GM19438 (cell line): ENCODE measurements around the gene P2RX2.

Source experiments
- ATAC-seq: cut with Tn5 transposase; IDR thresholded peaks from one replicate; pipeline ENCODE4 v1.9.1; 2021; ENCODE audit warnings: low read depth; ENCODE audit not compliant: unreplicated experiment

Gene P2RX2

GRCh38 chr12:132617135-132617701 lies 1.4 kb upstream of the P2RX2 start:
- no peak for ATAC-seq

GRCh38 chr12:132617822-132618682 lies 524 bp upstream of the P2RX2 start:
- ATAC-seq, result no peak

- ATAC-seq, result no peak
Measured at GRCh38 chr12:132619071-132619385, 452 bp downstream of the P2RX2 start.

GRCh38 chr12:132619386-132620112 lies 973 bp downstream of the P2RX2 start:
- ATAC-seq, result no peak

- no peak for ATAC-seq
Measured at GRCh38 chr12:132620113-132620898, 1.7 kb downstream of the P2RX2 start.

GRCh38 chr12:132620899-132621656 lies 2.5 kb downstream of the P2RX2 start:
- no peak for ATAC-seq

- no peak for ATAC-seq
Measured at GRCh38 chr12:132621657-132622435, 3.3 kb downstream of the P2RX2 start.

- no peak for ATAC-seq
Measured at GRCh38 chr12:132622437-132623071, 4.0 kb downstream of the P2RX2 start.

- no peak for ATAC-seq
Measured at GRCh38 chr12:132623072-132623869, 4.7 kb downstream of the P2RX2 start.

- no peak for ATAC-seq
Measured at GRCh38 chr12:132624186-132624855, 5.7 kb downstream of the P2RX2 start.

GRCh38 chr12:132624910-132625630 lies 6.5 kb downstream of the P2RX2 start:
- no peak for ATAC-seq

GRCh38 chr12:132625731-132626430 lies 7.3 kb downstream of the P2RX2 start:
- ATAC-seq, result no peak

GRCh38 chr12:132629330-132629729 lies 10.8 kb downstream of the P2RX2 start:
- ATAC-seq, result no peak

GRCh38 chr12:132630672-132631071 lies 12.1 kb downstream of the P2RX2 start:
- no peak for ATAC-seq

- no peak for ATAC-seq
Measured at GRCh38 chr12:132631666-132632065, 13.1 kb downstream of the P2RX2 start.

- ATAC-seq, result no peak
Measured at GRCh38 chr12:132632521-132633228, 14.1 kb downstream of the P2RX2 start.
